ENCODE data around the gene PAIP2B. TPM values are rescaled to one million over a fixed set of nuclear protein-coding genes. Genes with fewer than 3 reads are reported as not detected.

PAIP2B gene
- total RNA-seq, 1 donor from 2014 or later: 1.4 TPM

DNA sequence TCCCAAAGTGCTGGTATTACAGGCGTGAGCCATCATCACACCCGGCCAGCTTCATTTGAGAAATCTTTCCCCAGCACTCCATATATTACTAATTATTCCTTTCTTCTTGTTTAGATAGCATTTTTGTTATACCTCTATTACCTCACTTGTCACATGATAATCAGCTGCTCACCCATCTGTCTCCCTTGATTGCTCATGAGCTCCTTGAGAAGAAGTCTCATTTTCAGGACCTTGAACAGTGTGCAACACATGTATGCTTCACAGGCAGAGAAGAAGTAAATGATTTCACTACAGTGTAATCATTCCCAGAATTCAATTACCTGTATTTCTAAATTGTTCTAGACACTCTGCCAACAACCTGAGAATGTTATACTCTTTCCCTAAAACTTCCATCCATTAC, 6.2 kb downstream of the PAIP2B start:
- DNase-seq (ENCODE audit: low read depth): peak; percentile 94
- no peak overlapping the region for H3K4me3 ChIP-seq (ENCODE audit: low read depth, low read length)
- TF ChIP-seq CTCF (conservative IDR thresholded peaks at IDR 0.05; ENCODE audit: low read depth, low read length): no peak

- TF ChIP-seq CTCF (conservative IDR thresholded peaks at IDR 0.05; ENCODE audit: low read depth, low read length): no peak
- H3K4me3 ChIP-seq (ENCODE audit: low read depth, low read length): no peak overlapping the region
- no peak for DNase-seq (ENCODE audit: low read depth)
These were observed 10.4 kb downstream of the PAIP2B start for GRCh38 chr2:71216501-71216900.

GRCh38 chr2:71215447-71215846, 11.5 kb downstream of the PAIP2B start:
- no peak for DNase-seq (ENCODE audit: low read depth)

GRCh38 chr2:71212336-71212735, 14.6 kb downstream of the PAIP2B start:
- DNase-seq (ENCODE audit: low read depth): no peak
- H3K4me3 ChIP-seq (ENCODE audit: low read depth, low read length): no peak overlapping the region
- TF ChIP-seq CTCF (conservative IDR thresholded peaks at IDR 0.05; ENCODE audit: low read depth, low read length): no peak

More at GRCh38 chr2:71215447-71215846, 11.5 kb downstream of the PAIP2B start:
- H3K4me3 ChIP-seq (ENCODE audit: low read depth, low read length): no peak overlapping the region
- TF ChIP-seq CTCF (conservative IDR thresholded peaks at IDR 0.05; ENCODE audit: low read depth, low read length): no peak

DNA sequence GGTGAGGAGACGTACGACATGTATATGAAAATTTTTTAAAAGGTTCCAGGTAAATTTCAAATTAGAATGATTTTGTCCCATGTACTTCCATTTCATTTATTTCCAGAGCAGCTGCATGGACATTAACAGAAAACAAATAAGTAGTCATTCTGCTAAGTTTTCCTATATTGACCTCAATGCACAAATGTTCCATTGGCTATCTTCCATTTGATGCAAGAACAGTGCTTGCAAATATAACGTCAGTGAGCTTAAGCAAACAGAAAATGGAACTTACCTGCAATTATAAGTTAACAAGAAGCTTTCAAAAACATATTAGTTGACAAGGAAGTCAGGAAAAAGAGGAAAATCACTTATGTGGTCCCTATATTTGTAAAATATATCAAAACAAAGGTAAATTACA, 16.6 kb downstream of the PAIP2B start:
- TF ChIP-seq CTCF (conservative IDR thresholded peaks at IDR 0.05; ENCODE audit: low read depth, low read length): no peak
- no peak overlapping the region for H3K4me3 ChIP-seq (ENCODE audit: low read depth, low read length)
- no peak for DNase-seq (ENCODE audit: low read depth)

GRCh38 chr2:71208756-71209155, 18.1 kb downstream of the PAIP2B start:
- no peak for TF ChIP-seq CTCF (conservative IDR thresholded peaks at IDR 0.05; ENCODE audit: low read depth, low read length)
- DNase-seq (ENCODE audit: low read depth): no peak
- no peak overlapping the region for H3K4me3 ChIP-seq (ENCODE audit: low read depth, low read length)

- no peak for TF ChIP-seq CTCF (conservative IDR thresholded peaks at IDR 0.05; ENCODE audit: low read depth, low read length)
- DNase-seq (ENCODE audit: low read depth): no peak
- H3K4me3 ChIP-seq (ENCODE audit: low read depth, low read length): no peak overlapping the region
These were observed 19.3 kb downstream of the PAIP2B start for GRCh38 chr2:71207601-71208000.

Data from epithelial cell of proximal tubule (primary cell).